ENCODE measurements around the gene CMSS1.

Gene CMSS1

DNA sequence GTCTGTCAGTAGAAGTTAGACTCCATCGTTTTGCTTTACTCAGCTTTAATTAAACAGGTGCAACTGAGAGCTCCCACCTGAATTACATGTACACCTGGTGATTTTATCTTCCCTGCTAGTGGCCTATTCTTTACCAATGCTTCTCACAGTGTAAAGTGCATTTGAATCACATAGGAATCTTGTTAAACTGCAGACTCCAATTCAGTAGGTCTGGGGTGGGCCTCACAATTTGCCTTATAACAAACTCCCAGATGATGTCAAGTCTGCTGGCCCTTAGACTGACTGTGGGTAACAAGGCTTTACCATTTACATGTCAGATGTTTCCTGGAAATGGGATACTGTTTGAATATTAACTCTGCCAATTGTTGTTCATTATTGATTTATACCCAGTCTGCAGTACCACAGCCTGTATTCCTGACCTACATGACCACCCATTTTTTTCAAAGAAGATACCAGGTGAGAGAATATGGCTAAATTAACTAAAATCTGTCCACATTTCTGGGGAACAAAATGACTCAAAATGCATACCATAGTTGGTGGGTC, 37.2 kb downstream of the CMSS1 start:
- no peak for DNase-seq (ENCODE audit: low read depth in 3 of 3)

GRCh38 chr3:99855900-99856299, 38.2 kb downstream of the CMSS1 start:
- no peak for DNase-seq (ENCODE audit: low read depth in 3 of 3)

- no peak for DNase-seq (ENCODE audit: low read depth in 3 of 3)
These were observed 39.0 kb downstream of the CMSS1 start for GRCh38 chr3:99856437-99857220.

- DNase-seq (ENCODE audit: low read depth in 3 of 3): no peak
These were observed 39.6 kb downstream of the CMSS1 start for GRCh38 chr3:99857278-99857677.

- no peak for DNase-seq (ENCODE audit: low read depth in 3 of 3)
These were observed 40.8 kb downstream of the CMSS1 start for GRCh38 chr3:99858469-99858868.

- no peak for DNase-seq (ENCODE audit: low read depth in 3 of 3)
These were observed 42.2 kb downstream of the CMSS1 start for GRCh38 chr3:99859825-99860224.

DNA sequence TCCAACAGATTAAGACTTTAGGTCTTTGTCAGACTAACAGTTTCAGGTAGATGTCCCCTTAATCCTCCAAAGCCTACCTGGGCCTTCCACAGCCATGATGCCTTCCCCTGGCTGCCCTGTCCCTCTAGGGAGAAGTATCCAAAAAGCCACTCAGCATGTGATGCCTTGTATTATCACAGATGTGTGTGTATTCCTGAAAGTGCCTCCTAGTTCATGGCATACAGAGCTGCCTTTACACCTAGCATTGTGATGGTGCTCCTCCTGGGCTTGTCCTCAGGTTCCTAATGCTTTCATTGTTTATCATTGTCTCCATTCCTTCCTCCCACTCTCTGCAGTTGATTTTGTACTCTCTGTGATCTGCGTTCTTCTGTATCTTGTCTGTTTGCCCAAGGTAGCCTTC, 43.6 kb downstream of the CMSS1 start:
- no peak for DNase-seq (ENCODE audit: low read depth in 3 of 3)

GRCh38 chr3:99862208-99862607, 44.5 kb downstream of the CMSS1 start:
- no peak for DNase-seq (ENCODE audit: low read depth in 3 of 3)

GRCh38 chr3:99863002-99863401, 45.3 kb downstream of the CMSS1 start:
- DNase-seq (ENCODE audit: low read depth in 3 of 3): no peak

DNA sequence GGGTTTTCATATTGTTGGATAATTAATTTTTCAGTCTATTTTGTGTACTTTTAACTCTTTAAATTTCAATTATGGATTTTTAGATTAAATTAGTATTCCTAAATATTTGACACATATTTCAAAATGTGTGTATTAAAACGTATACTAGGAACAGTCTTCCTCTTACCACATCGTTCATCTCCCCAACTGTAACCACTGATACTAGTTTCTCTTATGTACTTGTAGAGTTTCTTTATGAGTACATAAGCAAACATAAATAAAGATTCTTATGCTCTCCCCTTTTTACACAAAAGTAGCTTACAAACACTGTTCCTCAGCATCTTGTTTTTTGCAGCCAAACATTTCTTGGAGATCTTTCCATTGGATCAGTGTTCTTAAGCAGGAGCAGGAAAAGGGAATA, 45.9 kb downstream of the CMSS1 start:
- no peak for DNase-seq (ENCODE audit: low read depth in 3 of 3)

DNA sequence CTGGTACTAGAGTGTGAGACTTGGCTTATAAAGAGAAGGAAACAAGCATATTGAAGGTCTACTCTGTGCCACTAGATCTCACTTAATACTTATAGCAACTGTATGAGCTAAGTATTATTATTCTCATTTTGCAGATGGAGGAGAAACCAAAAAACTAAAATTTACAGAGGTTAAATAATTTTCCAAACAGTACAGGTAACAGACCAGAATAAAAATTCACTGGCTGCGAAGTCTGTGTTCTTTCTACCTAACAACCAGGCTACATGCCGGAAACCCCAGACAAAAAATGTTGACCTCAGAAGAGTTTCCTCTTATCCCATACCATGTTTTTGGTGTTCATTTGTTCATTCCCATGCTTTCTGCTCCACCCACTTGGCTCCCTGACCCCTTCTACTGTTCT, 46.6 kb downstream of the CMSS1 start:
- no peak for DNase-seq (ENCODE audit: low read depth in 3 of 3)

GRCh38 chr3:99865321-99865720, 47.7 kb downstream of the CMSS1 start:
- no peak for DNase-seq (ENCODE audit: low read depth in 3 of 3)

GRCh38 chr3:99866261-99866761, 48.6 kb downstream of the CMSS1 start:
- no peak for DNase-seq (ENCODE audit: low read depth in 3 of 3)

DNA sequence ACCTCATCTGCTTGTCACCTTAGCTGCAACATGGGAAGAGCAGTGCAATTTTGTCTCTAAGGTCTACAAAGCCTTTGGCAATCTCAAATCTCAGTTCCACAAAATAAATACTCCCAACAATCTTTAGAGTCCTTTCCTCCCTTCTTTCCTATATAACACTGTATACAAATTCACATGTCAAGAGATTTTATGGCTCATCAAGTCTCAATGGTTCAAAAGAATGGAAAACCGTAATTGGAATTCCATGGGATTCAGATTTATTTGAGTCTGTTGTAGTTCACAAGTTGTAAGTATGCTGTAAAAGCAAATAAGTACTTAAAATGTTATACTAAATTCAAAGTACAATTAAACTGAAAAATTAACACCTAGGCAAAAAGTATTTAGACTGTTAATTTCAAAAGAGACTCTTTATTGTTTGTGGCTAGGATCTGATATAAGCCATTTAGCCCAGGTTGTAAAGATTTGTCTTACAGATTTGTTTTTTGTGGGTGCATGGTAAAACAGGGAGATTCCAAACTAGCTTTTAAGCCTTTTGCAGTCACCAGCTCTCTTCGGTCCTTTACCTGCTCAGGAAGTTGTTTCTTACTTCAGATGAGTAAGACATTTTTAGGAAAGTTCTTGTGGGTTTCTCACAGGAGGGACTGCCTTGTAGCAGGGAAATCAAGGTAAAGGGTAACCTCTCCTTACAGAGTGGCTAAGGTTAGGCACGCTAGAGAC, 50.1 kb downstream of the CMSS1 start:
- no peak for DNase-seq (ENCODE audit: low read depth in 3 of 3)

GRCh38 chr3:99868311-99868646, 50.6 kb downstream of the CMSS1 start:
- DNase-seq (ENCODE audit: low read depth in 3 of 3): no peak

DNA sequence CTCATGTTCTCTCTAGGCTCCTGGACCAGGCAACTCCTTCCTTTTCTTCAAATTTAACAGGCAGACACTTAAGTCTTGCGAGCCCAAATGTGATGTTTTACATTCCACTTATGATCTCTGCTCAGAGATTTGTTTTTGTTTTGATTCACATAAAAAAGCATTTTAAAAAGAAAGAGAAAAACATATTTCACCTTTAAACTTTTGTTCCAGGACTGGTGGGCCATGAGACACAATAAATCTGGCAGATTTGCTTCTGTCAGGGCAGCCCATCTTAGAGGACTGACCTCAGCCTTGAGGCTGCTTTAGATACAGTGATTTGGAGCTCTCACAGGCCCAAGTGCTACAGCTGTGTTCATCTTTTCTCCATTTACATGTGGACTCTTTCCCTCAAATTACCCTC, 52.0 kb downstream of the CMSS1 start:
- DNase-seq (ENCODE audit: low read depth in 3 of 3): no peak

- no peak for DNase-seq (ENCODE audit: low read depth in 3 of 3)
These were observed 53.0 kb downstream of the CMSS1 start for GRCh38 chr3:99870712-99871111.

GRCh38 chr3:99871231-99872045, 53.8 kb downstream of the CMSS1 start:
- DNase-seq (ENCODE audit: low read depth in 3 of 3): no peak

DNA sequence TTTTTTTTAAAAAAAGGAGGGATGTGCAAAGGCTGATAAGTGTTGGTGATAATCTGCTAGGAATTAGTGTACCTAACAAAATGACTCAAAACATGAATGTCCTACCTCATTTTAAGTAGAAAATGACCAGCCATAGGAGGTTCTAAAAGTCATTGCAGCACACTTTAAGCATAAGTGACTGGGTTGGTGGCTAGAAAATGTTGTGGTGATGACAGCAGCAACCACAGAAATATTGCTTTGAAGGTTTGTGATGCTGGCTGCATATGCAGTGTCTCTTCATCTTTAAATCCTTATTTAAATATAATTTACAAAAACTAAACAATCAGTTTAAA, 55.2 kb downstream of the CMSS1 start:
- DNase-seq (ENCODE audit: low read depth in 3 of 3): no peak

GRCh38 chr3:99873269-99874102, 55.8 kb downstream of the CMSS1 start:
- no peak for DNase-seq (ENCODE audit: low read depth in 3 of 3)

- DNase-seq (ENCODE audit: low read depth in 3 of 3): no peak
These were observed 56.8 kb downstream of the CMSS1 start for GRCh38 chr3:99874237-99875002.

Measured in stimulated activated CD4-positive, alpha-beta T cell treated with anti-CD3 and anti-CD28 coated beads, TNF-alpha, amount 100 ng/mL, for 4 hours (primary cell).